MV-4-11 (cell line): Measurements from ENCODE around the gene MBP.
A peak's percentile ranks its signal among the peaks of the same experiment; 100 is the strongest.

ENCODE experiments used
- DNase-seq: peaks from one replicate; lab custom pipeline; 2025; lab: John Stamatoyannopoulos, UW

MBP gene

GRCh38 chr18:77082316-77082955, 50.1 kb downstream of the MBP start:
- peak; percentile 41 for DNase-seq

GRCh38 chr18:77081390-77081778, 51.2 kb downstream of the MBP start:
- DNase-seq = peak; percentile 97

- peak; percentile 73 for DNase-seq
Measured at GRCh38 chr18:77079954-77080682, 52.5 kb downstream of the MBP start.

- no peak for DNase-seq
Measured at GRCh38 chr18:77079088-77079487, 53.5 kb downstream of the MBP start.

GRCh38 chr18:77078690-77079070, 53.9 kb downstream of the MBP start:
- DNase-seq = no peak

- DNase-seq = peak; percentile 19
Measured at GRCh38 chr18:77077941-77078689, 54.5 kb downstream of the MBP start.

- DNase-seq = no peak
Measured at GRCh38 chr18:77077401-77077800, 55.2 kb downstream of the MBP start.

- no peak for DNase-seq
Measured at GRCh38 chr18:77076111-77076510, 56.5 kb downstream of the MBP start.

GRCh38 chr18:77074431-77074830, 58.2 kb downstream of the MBP start:
- no peak for DNase-seq

- no peak for DNase-seq
Measured at GRCh38 chr18:77073336-77074093, 59.1 kb downstream of the MBP start.

GRCh38 chr18:77072566-77072965, 60.0 kb downstream of the MBP start:
- DNase-seq = no peak

GRCh38 chr18:77071711-77072292, 60.8 kb downstream of the MBP start:
- DNase-seq = no peak

- DNase-seq = no peak
Measured at GRCh38 chr18:77071061-77071460, 61.5 kb downstream of the MBP start.

GRCh38 chr18:77070627-77071026, 62.0 kb downstream of the MBP start:
- DNase-seq = no peak

- DNase-seq = no peak
Measured at GRCh38 chr18:77069931-77070330, 62.7 kb downstream of the MBP start.

GRCh38 chr18:77069482-77069881, 63.1 kb downstream of the MBP start:
- DNase-seq = no peak

- DNase-seq = peak; percentile 25
Measured at GRCh38 chr18:77068321-77069312, 64.0 kb downstream of the MBP start.

GRCh38 chr18:77067291-77068061, 65.1 kb downstream of the MBP start:
- peak; percentile 96 for DNase-seq

GRCh38 chr18:77066689-77067088, 65.9 kb downstream of the MBP start:
- DNase-seq = no peak

- no peak for DNase-seq
Measured at GRCh38 chr18:77066101-77066500, 66.5 kb downstream of the MBP start.
